Globus pallidus (tissue), 1 donor: ENCODE data around the gene TJP1.
A peak's percentile ranks its signal among the peaks of the same experiment; 100 is the strongest.
"Not testable (repeated sequence)": the region's sequence is repeated elsewhere in the genome, so short reads cannot be mapped to it uniquely, and the experiment has no call there.

Experiments
- DNase-seq: peaks from one replicate; pipeline ENCODE4 v3.0.0-alpha.2; 2015; ENCODE audit warnings: low spot score

The TJP1 gene

GRCh38 chr15:29838352-29839010 is 16.2 kb upstream of the TJP1 start:
- no peak for DNase-seq

GRCh38 chr15:29835301-29835700 is 13.0 kb upstream of the TJP1 start:
- DNase-seq, result no peak

GRCh38 chr15:29832709-29833108 is 10.4 kb upstream of the TJP1 start:
- DNase-seq, result no peak

GRCh38 chr15:29826908-29827820 is 4.9 kb upstream of the TJP1 start:
- DNase-seq, result no peak

GRCh38 chr15:29825227-29825626 is 3.0 kb upstream of the TJP1 start:
- DNase-seq, result no peak

- peak; percentile 70 for DNase-seq
Observed at GRCh38 chr15:29822684-29823459, 604 bp upstream of the TJP1 start.

GRCh38 chr15:29821416-29822099 is 710 bp downstream of the TJP1 start:
- DNase-seq, result peak; percentile 65

- DNase-seq, result no peak
Observed at GRCh38 chr15:29820394-29821154, 1.7 kb downstream of the TJP1 start.

- no peak for DNase-seq
Observed at GRCh38 chr15:29819979-29820378, 2.3 kb downstream of the TJP1 start.

- no peak for DNase-seq
Observed at GRCh38 chr15:29818141-29818540, 4.1 kb downstream of the TJP1 start.

- not testable (repeated sequence) for DNase-seq
Observed at GRCh38 chr15:29817455-29817854, 4.8 kb downstream of the TJP1 start.

GRCh38 chr15:29815000-29815710 is 7.1 kb downstream of the TJP1 start:
- DNase-seq, result no peak

GRCh38 chr15:29813009-29813408 is 9.3 kb downstream of the TJP1 start:
- no peak for DNase-seq

GRCh38 chr15:29812384-29812694 is 9.9 kb downstream of the TJP1 start:
- no peak for DNase-seq

- DNase-seq, result no peak
Observed at GRCh38 chr15:29811691-29812383, 10.4 kb downstream of the TJP1 start.

GRCh38 chr15:29805708-29806104 is 16.6 kb downstream of the TJP1 start:
- DNase-seq, result no peak

GRCh38 chr15:29805043-29805707 is 17.1 kb downstream of the TJP1 start:
- peak; percentile 93 for DNase-seq

- DNase-seq, result no peak
Observed at GRCh38 chr15:29802411-29802810, 19.9 kb downstream of the TJP1 start.
